Measurements from ENCODE around the gene LRP8.

DNA sequence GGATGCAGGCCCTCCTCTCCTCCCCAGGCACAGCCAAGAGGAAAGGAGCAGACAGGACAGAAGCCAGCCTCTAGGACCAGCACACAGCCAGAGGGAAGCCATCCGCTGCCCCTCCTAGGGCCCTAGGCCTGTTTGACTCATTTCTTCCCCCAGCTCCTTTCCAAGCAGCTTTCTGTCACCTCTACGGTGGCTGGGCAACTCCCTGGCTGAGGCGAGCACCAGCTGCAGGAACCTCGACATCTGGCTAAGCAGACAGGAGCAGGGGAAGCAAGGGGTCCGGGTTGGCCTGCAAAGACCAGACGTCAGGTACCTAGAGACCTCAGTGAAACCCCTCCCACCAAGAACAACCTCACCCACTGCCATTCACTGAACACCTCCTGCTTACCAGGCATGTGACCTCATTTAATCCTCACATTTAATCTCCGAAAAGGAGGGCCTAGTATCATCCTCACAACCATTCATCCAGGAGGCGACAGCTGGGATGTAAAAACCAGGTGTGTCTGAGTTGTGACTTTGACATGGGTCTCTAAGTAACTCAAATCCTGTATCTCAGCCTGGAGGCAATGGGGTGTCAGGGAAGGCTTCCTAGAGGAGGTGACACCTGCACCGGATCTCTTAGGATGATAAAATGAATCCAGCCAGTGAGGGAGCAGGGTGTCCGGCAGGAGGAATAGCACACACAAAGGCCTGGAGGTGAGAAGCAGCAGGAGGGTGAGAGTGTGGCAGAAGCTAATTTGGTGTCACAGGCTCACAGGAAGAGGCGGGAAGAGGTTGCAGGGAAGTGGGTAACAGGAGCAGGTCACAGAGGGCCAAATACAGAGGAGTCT lies 5.9 kb downstream of the LRP8 start:
- TF ChIP-seq POLR2A (IDR thresholded peaks at IDR 0.05; ENCODE audit: low read depth, low read length), result no peak
- TF ChIP-seq TAF1 (IDR thresholded peaks at IDR 0.05; ENCODE audit: low read depth, low read length), result no peak
- no peak for TF ChIP-seq SPI1 (IDR thresholded peaks at IDR 0.05; ENCODE audit: low read depth, low read length)
- no peak for TF ChIP-seq POLR2AphosphoS5 (IDR thresholded peaks at IDR 0.05; ENCODE audit: low read depth, low read length)
- TF ChIP-seq PAX5 (IDR thresholded peaks at IDR 0.05; ENCODE audit: insufficient read depth, low read length, severe bottlenecking), result no peak
- no peak for TF ChIP-seq POU2F2 (IDR thresholded peaks at IDR 0.05; ENCODE audit: low read depth, low read length)

Measured in GM12891 (cell line).